HG03575 (cell line): ENCODE data around the gene LIPE.

Experiments used
- ATAC-seq: cut with Tn5 transposase; IDR thresholded peaks from one replicate; pipeline ENCODE4 v1.9.1; 2021; ENCODE audit not compliant: unreplicated experiment, insufficient number of reproducible peaks, low FRiP score; ENCODE audit errors: extremely low read depth

Gene LIPE

GRCh38 chr19:42394751-42395150, 32.4 kb downstream of the LIPE start:
- no peak for ATAC-seq

GRCh38 chr19:42392165-42392564, 35.0 kb downstream of the LIPE start:
- no peak for ATAC-seq

- ATAC-seq = no peak
Observed at GRCh38 chr19:42389899-42390298, 37.3 kb downstream of the LIPE start, which contains the start of gene CNFN. CNFN (minus strand) TSS chr19:42390297; CDS start chr19:42389037, 1,260 bp downstream.

- ATAC-seq = no peak
Observed at GRCh38 chr19:42388851-42389489, 38.2 kb downstream of the LIPE start.

- no peak for ATAC-seq
Observed at GRCh38 chr19:42386974-42387707, 40.0 kb downstream of the LIPE start.

GRCh38 chr19:42380155-42380554, 47.0 kb downstream of the LIPE start:
- no peak for ATAC-seq

- no peak for ATAC-seq
Observed at GRCh38 chr19:42378225-42379215, 48.7 kb downstream of the LIPE start.

- ATAC-seq = no peak
Observed at GRCh38 chr19:42376177-42376555, 51.0 kb downstream of the LIPE start.

GRCh38 chr19:42375415-42376176, 51.6 kb downstream of the LIPE start:
- ATAC-seq = no peak

- no peak for ATAC-seq
Observed at GRCh38 chr19:42374826-42375376, 52.3 kb downstream of the LIPE start.

GRCh38 chr19:42370626-42371175, 56.5 kb downstream of the LIPE start:
- ATAC-seq = no peak

GRCh38 chr19:42370068-42370520, 57.1 kb downstream of the LIPE start:
- no peak for ATAC-seq

GRCh38 chr19:42369433-42370067, 57.6 kb downstream of the LIPE start:
- ATAC-seq = no peak

- no peak for ATAC-seq
Observed at GRCh38 chr19:42368765-42369164, 58.4 kb downstream of the LIPE start.

- ATAC-seq = no peak
Observed at GRCh38 chr19:42368360-42368759, 58.8 kb downstream of the LIPE start.

- ATAC-seq = no peak
Observed at GRCh38 chr19:42367929-42368328, 59.3 kb downstream of the LIPE start.

- ATAC-seq = no peak
Observed at GRCh38 chr19:42366673-42367072, 60.5 kb downstream of the LIPE start.
